ENCODE results near the gene IQCH. TPM values are rescaled to one million over a fixed set of nuclear protein-coding genes. Genes with fewer than 3 reads are reported as not detected.

IQCH gene
- total RNA-seq, 1 donor from 2014 or later: 0.45 TPM

- no peak for DNase-seq (ENCODE audit: low spot score)
Observed at GRCh38 chr15:67481680-67482079, 227.1 kb downstream of the IQCH start.

GRCh38 chr15:67495585-67495984 lies 241.0 kb downstream of the IQCH start:
- DNase-seq (ENCODE audit: low spot score): no peak

- no peak for DNase-seq (ENCODE audit: low spot score)
Observed at GRCh38 chr15:67501177-67501835, 246.7 kb downstream of the IQCH start.

GRCh38 chr15:67501836-67502461 lies 247.4 kb downstream of the IQCH start:
- no peak for DNase-seq (ENCODE audit: low spot score)

- DNase-seq (ENCODE audit: low spot score): no peak
Observed at GRCh38 chr15:67504056-67504455, 249.5 kb downstream of the IQCH start.

- DNase-seq (ENCODE audit: low spot score): no peak
Observed at GRCh38 chr15:67504796-67505195, 250.2 kb downstream of the IQCH start.

- no peak for DNase-seq (ENCODE audit: low spot score)
Observed at GRCh38 chr15:67505675-67506572, 251.3 kb downstream of the IQCH start.

- DNase-seq (ENCODE audit: low spot score): no peak
Observed at GRCh38 chr15:67506775-67507747, 252.5 kb downstream of the IQCH start.

- no peak for DNase-seq (ENCODE audit: low spot score)
Observed at GRCh38 chr15:67508407-67508806, 253.8 kb downstream of the IQCH start.

GRCh38 chr15:67509918-67510317 lies 255.3 kb downstream of the IQCH start:
- DNase-seq (ENCODE audit: low spot score): no peak

GRCh38 chr15:67510597-67511190 lies 256.1 kb downstream of the IQCH start:
- no peak for DNase-seq (ENCODE audit: low spot score)

- DNase-seq (ENCODE audit: low spot score): no peak
Observed at GRCh38 chr15:67511606-67512005, 257.0 kb downstream of the IQCH start.

- DNase-seq (ENCODE audit: low spot score): no peak
Observed at GRCh38 chr15:67512140-67512539, 257.6 kb downstream of the IQCH start.

GRCh38 chr15:67512933-67513714 lies 258.5 kb downstream of the IQCH start:
- DNase-seq (ENCODE audit: low spot score): no peak

- DNase-seq (ENCODE audit: low spot score): no peak
Observed at GRCh38 chr15:67515090-67515489, 260.5 kb downstream of the IQCH start.

GRCh38 chr15:67515557-67515956 lies 261.0 kb downstream of the IQCH start:
- DNase-seq (ENCODE audit: low spot score): no peak

GRCh38 chr15:67520321-67521028 lies 265.9 kb downstream of the IQCH start:
- no peak for DNase-seq (ENCODE audit: low spot score)

- peak; percentile 94 for DNase-seq (ENCODE audit: low spot score)
Observed at GRCh38 chr15:67521029-67521782, 266.6 kb downstream of the IQCH start, which contains the start of gene C15orf61. TSS of gene C15orf61 (plus strand) at chr15:67521131. CDS start at chr15:67521249, 118 bp downstream.
